ENCODE results near the gene KLHL40.

The KLHL40 gene

GRCh38 chr3:42659451-42660130 is 25.7 kb upstream of the KLHL40 start:
- no peak overlapping the region for H3K4me3 ChIP-seq (ENCODE audit: low read length)

GRCh38 chr3:42660131-42660715 is 25.1 kb upstream of the KLHL40 start:
- H3K9me2 ChIP-seq (replicated peaks; ENCODE audit: insufficient read depth, low read length), result no peaks in the 10 kb centered on the region
- no peaks in the 10 kb centered on the region for H3F3A ChIP-seq (ENCODE audit: insufficient read depth, low read length)
- H3K79me2 ChIP-seq (ENCODE audit: low read length), result no peaks in the 10 kb centered on the region
- H3K9me3 ChIP-seq (replicated peaks; ENCODE audit: insufficient read depth, low read length), result no peaks in the 10 kb centered on the region
- H3K9ac ChIP-seq (ENCODE audit: low read length), result no peak overlapping the region
- H3K27me3 ChIP-seq (replicated peaks; ENCODE audit: insufficient read depth, low read length), result no peaks in the 10 kb centered on the region
- no peaks in the 10 kb centered on the region for H4K20me1 ChIP-seq (ENCODE audit: insufficient read depth, low read length)
- no peaks in the 10 kb centered on the region for H3K4me1 ChIP-seq (ENCODE audit: low read length)
- no peak overlapping the region for H3K27ac ChIP-seq (ENCODE audit: low read length)
- no peak overlapping the region for H2AFZ ChIP-seq (ENCODE audit: low read length)
- TF ChIP-seq EZH2 (optimal IDR thresholded peaks at IDR 0.05; ENCODE audit: low read depth, low read length) (no peak), EZH2phosphoT487 (IDR thresholded peaks at IDR 0.05; ENCODE audit: low read length) (no peak), CTCF (IDR thresholded peaks at IDR 0.05; ENCODE audit: low read length) (no peak)
- no peak overlapping the region for H3K4me2 ChIP-seq (ENCODE audit: low read depth, low read length)
- no peak overlapping the region for H3K4me3 ChIP-seq (ENCODE audit: low read length)
- no peak for DNase-seq
- no peaks in the 10 kb centered on the region for H3K36me3 ChIP-seq (replicated peaks; ENCODE audit: insufficient read depth, low read length)

More at GRCh38 chr3:42659451-42660130, 25.7 kb upstream of the KLHL40 start:
- H3K36me3 ChIP-seq (replicated peaks; ENCODE audit: insufficient read depth, low read length), result no peaks in the 10 kb centered on the region
- DNase-seq, result no peak
- H3K9me2 ChIP-seq (replicated peaks; ENCODE audit: insufficient read depth, low read length), result no peaks in the 10 kb centered on the region
- no peaks in the 10 kb centered on the region for H3F3A ChIP-seq (ENCODE audit: insufficient read depth, low read length)
- H3K79me2 ChIP-seq (ENCODE audit: low read length), result no peaks in the 10 kb centered on the region
- H3K4me1 ChIP-seq (ENCODE audit: low read length), result no peaks in the 10 kb centered on the region
- H2AFZ ChIP-seq (ENCODE audit: low read length), result no peak overlapping the region
- TF ChIP-seq EZH2phosphoT487 (IDR thresholded peaks at IDR 0.05; ENCODE audit: low read length), result no peak
- no peak for TF ChIP-seq EZH2 (optimal IDR thresholded peaks at IDR 0.05; ENCODE audit: low read depth, low read length)
- TF ChIP-seq CTCF (IDR thresholded peaks at IDR 0.05; ENCODE audit: low read length), result no peak
- H3K27ac ChIP-seq (ENCODE audit: low read length), result no peak overlapping the region
- H3K27me3 ChIP-seq (replicated peaks; ENCODE audit: insufficient read depth, low read length), result no peaks in the 10 kb centered on the region
- no peak overlapping the region for H3K9ac ChIP-seq (ENCODE audit: low read length)
- no peak overlapping the region for H3K4me2 ChIP-seq (ENCODE audit: low read depth, low read length)
- no peaks in the 10 kb centered on the region for H4K20me1 ChIP-seq (ENCODE audit: insufficient read depth, low read length)
- no peaks in the 10 kb centered on the region for H3K9me3 ChIP-seq (replicated peaks; ENCODE audit: insufficient read depth, low read length)

- no peak for DNase-seq
- H3K27me3 ChIP-seq (replicated peaks; ENCODE audit: insufficient read depth, low read length), result no peaks in the 10 kb centered on the region
- H3K36me3 ChIP-seq (replicated peaks; ENCODE audit: insufficient read depth, low read length), result no peaks in the 10 kb centered on the region
- H3K4me1 ChIP-seq (ENCODE audit: low read length), result no peaks in the 10 kb centered on the region
- no peak overlapping the region for H2AFZ ChIP-seq (ENCODE audit: low read length)
- no peak overlapping the region for H3K9ac ChIP-seq (ENCODE audit: low read length)
- no peaks in the 10 kb centered on the region for H4K20me1 ChIP-seq (ENCODE audit: insufficient read depth, low read length)
- no peaks in the 10 kb centered on the region for H3F3A ChIP-seq (ENCODE audit: insufficient read depth, low read length)
- no peak overlapping the region for H3K27ac ChIP-seq (ENCODE audit: low read length)
- no peak overlapping the region for H3K4me2 ChIP-seq (ENCODE audit: low read depth, low read length)
- TF ChIP-seq EZH2 (optimal IDR thresholded peaks at IDR 0.05; ENCODE audit: low read depth, low read length), result no peak
- TF ChIP-seq CTCF (IDR thresholded peaks at IDR 0.05; ENCODE audit: low read length), result peak; percentile 8
- no peak for TF ChIP-seq EZH2phosphoT487 (IDR thresholded peaks at IDR 0.05; ENCODE audit: low read length)
- H3K79me2 ChIP-seq (ENCODE audit: low read length), result no peaks in the 10 kb centered on the region
- H3K9me3 ChIP-seq (replicated peaks; ENCODE audit: insufficient read depth, low read length), result no peaks in the 10 kb centered on the region
- no peaks in the 10 kb centered on the region for H3K9me2 ChIP-seq (replicated peaks; ENCODE audit: insufficient read depth, low read length)
- no peak overlapping the region for H3K4me3 ChIP-seq (ENCODE audit: low read length)
Observed at GRCh38 chr3:42660898-42661297, 24.4 kb upstream of the KLHL40 start.
